ENCODE data around the gene SLAMF6. TPM values are rescaled to one million over a fixed set of nuclear protein-coding genes. Genes with fewer than 3 reads are reported as not detected.

SLAMF6 gene
- total RNA-seq, 2 experiments from 2014 or later = 25.1 to 33.7 TPM

DNA sequence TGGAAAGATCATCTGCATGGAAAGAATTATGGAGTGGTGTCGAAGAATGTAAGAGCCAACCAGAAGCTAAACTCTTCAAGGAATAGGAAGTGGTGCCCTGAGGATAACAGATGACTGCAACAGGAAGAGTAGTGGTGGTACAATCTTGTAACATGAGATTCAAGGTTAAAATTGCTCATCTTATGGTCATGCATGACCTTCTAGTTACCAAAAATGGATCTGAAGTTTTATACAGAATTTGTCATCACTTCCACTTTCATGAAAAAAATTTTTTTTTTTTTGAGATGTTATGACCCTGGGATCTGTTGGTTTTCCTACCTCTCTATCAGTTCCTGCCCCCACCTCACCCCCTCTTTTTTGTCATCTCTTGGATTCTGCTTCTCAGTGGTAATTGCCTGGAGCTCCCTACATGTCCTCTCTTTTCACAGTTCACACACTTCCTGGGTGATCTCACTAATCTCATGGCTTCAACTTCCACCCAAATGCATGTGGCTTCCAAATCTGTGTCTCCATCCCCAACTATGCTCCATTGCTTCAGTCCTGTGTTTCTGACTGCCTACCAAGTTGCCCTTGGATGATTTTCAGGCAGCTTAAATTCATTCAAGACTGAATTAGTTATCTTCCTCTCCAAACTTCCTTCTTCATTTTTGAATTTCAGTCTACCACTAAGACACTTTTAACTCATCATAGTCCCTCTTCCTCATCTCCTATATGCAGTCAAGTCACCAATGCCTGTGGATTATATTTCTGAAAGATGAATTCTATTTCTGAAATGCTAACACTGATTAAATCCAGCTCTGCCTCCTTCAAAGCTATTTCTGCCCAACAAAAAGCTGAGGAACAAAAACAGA, 48.4 kb downstream of the SLAMF6 start:
- H3K4me1 Mint-ChIP-seq = no peaks in the 10 kb centered on the region
- POLR2A ChIA-PET = interaction anchor here (0.5 to 0.7 kb wide), 2 partner anchors 14 to 31 kb away, joined by 3 read pairs; no protein-coding TSS in a partner anchor
- no peaks in the 10 kb centered on the region for H3K27me3 Mint-ChIP-seq
- no peak overlapping the region for H3K27ac Mint-ChIP-seq
- peaks cover 10% of the 10 kb centered on the region for H3K9me3 Mint-ChIP-seq
- H3K36me3 Mint-ChIP-seq (ENCODE audit: low read depth) = peaks cover 4% of the 10 kb centered on the region
- no peak overlapping the region for H3K4me3 Mint-ChIP-seq
- DNase-seq = no peak
- CTCF ChIA-PET = interaction anchor here (0.6 to 1.7 kb wide), 7 partner anchors 9 to 170 kb away, joined by 3 to 7 read pairs (median 4); no protein-coding TSS in a partner anchor

DNA sequence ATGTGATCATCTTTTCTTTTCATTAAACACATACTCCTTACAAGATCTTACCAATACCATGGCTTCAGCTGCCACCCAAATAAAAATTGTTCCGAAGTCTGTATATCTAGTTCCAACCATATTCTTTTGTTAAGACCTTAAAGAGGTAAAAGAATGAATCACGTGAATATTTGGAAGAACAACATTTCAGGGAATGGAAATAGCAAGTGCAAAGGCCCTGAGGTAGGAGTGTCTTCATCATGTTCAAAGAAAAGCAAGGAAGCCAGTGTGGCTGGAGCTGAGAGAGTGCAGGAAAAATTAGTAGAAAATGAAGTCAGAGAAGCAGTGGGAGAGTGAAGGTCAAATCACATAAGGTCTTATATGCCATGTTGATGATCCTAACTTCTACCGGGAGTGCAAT, 50.9 kb downstream of the SLAMF6 start:
- ChIA-PET POLR2A (no interaction called here), CTCF (interaction anchor here (1.0 to 1.1 kb wide), 2 partner anchors 13 to 24 kb away, joined by 3 to 4 read pairs; no protein-coding TSS in a partner anchor)
- no peaks in the 10 kb centered on the region for H3K27me3 Mint-ChIP-seq
- no peak for DNase-seq
- peaks cover 6% of the 10 kb centered on the region for H3K4me1 Mint-ChIP-seq
- H3K4me3 Mint-ChIP-seq = no peak overlapping the region
- H3K9me3 Mint-ChIP-seq = peaks cover 8% of the 10 kb centered on the region
- no peak overlapping the region for H3K27ac Mint-ChIP-seq
- no peaks in the 10 kb centered on the region for H3K36me3 Mint-ChIP-seq (ENCODE audit: low read depth)

DNA sequence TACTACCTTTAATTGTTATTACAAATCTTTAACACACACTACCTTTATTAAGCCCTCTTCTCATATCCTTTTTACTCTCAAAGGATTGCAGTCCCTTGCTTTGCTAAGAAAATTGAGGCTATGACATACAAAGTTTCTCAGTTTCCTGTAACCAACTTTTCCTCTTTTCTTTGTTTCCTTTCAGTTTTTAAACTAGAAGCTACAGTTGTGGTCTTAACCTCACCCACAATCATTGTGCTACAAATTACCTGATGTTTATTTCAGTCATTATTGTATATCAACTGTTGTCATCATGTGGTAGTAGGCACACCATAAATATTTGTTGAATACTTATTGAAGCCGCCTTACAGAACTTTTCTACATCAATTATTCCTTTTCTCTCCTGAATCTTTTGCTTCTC, 51.8 kb downstream of the SLAMF6 start:
- Mint-ChIP-seq H3K9me3 (peaks cover 8% of the 10 kb centered on the region), H3K27ac (no peak overlapping the region), H3K4me3 (no peak overlapping the region), H3K36me3 (ENCODE audit: low read depth) (no peaks in the 10 kb centered on the region), H3K27me3 (no peaks in the 10 kb centered on the region), H3K4me1 (peaks cover 15% of the 10 kb centered on the region)
- peak; percentile 38 for DNase-seq
- ChIA-PET CTCF (interaction anchor here (0.9 to 3.9 kb wide), 5 partner anchors 10 to 73 kb away, joined by 3 to 32 read pairs (median 3); no protein-coding TSS in a partner anchor), POLR2A (no interaction called here)

DNA sequence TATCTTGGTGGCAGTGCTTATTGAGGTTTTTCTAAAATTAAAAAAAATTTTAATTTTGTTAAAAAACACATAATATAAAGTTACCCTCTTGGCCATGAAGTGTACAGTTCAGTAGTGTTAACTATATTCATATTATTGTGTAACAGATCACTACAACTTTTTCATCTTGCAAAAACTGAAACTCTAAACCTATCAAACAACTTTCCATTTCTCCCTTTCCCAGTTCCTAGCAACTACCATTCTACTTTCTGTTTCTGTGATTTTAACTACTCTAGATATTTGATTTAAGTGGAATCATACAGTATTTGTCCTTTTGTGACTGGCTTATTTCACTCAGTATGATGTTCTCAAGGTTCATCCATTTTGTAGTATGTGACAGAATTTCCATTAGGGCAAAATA, 55.5 kb downstream of the SLAMF6 start:
- Mint-ChIP-seq H3K9me3 (peaks cover 13% of the 10 kb centered on the region), H3K4me1 (peaks cover 35% of the 10 kb centered on the region), H3K27ac (peak overlapping the region; percentile 27), H3K4me3 (no peak overlapping the region), H3K36me3 (ENCODE audit: low read depth) (peaks cover 8% of the 10 kb centered on the region), H3K27me3 (no peaks in the 10 kb centered on the region)
- ChIA-PET CTCF (interaction anchor here (1.0 to 3.9 kb wide), 3 partner anchors 11 to 73 kb away, joined by 3 to 32 read pairs (median 9); no protein-coding TSS in a partner anchor), POLR2A (no interaction called here)
- DNase-seq = no peak

DNA sequence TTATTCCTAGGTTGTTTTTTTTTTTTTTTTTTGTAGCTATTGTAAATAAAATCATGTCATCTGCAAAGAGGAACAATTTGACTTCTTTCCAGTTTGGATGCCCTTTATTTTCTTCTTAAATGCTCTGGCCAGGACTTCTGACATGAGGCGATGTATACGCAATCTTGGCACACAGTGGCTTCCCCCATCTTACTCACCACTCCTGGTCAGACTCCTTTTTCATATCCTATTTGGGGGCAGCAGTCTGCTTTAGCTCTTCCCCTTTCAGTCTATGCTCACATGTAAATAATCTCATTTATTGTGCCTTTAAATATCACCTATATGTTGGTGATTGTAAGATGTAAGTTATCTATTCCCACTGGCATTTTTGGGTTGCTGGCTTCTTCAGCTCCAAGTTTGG, 56.1 kb downstream of the SLAMF6 start:
- CTCF ChIA-PET = interaction anchor here (0.8 to 1.6 kb wide), 2 partner anchors 15 to 56 kb away, joined by 3 to 6 read pairs; partner anchors contain the start of gene SLAMF6
- H3K4me1 Mint-ChIP-seq = peaks cover 35% of the 10 kb centered on the region
- H3K36me3 Mint-ChIP-seq (ENCODE audit: low read depth) = peaks cover 8% of the 10 kb centered on the region
- H3K27me3 Mint-ChIP-seq = no peaks in the 10 kb centered on the region
- POLR2A ChIA-PET = no interaction called here
- H3K27ac Mint-ChIP-seq = no peak overlapping the region
- no peak for DNase-seq
- peaks cover 13% of the 10 kb centered on the region for H3K9me3 Mint-ChIP-seq
- H3K4me3 Mint-ChIP-seq = no peak overlapping the region

DNA sequence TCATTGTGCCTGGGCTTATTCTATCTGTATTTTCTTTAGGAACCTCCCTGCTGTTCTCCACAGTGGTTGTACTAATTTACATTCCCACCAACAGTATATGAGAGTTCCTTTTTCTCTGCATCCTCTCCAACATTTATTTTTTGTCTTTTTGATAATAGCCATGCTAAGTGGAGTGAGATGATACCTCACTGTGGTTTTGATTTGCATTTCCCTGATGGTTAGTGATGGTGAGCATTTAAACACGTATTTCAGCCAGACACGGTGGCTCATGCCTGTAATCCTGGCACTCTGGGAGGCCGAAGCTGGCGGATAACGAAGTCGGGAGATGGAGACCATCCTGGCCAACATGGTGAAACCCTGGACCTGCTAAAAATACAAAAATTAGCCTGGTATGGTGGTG, 57.9 kb downstream of the SLAMF6 start:
- Mint-ChIP-seq H3K27me3 (no peaks in the 10 kb centered on the region), H3K4me1 (peaks cover 48% of the 10 kb centered on the region), H3K9me3 (peaks cover 12% of the 10 kb centered on the region), H3K27ac (no peak overlapping the region), H3K36me3 (ENCODE audit: low read depth) (peaks cover 8% of the 10 kb centered on the region), H3K4me3 (no peak overlapping the region)
- ChIA-PET POLR2A (no interaction called here), CTCF (interaction anchor here (1.0 to 1.6 kb wide), 3 partner anchors 9 to 20 kb away, joined by 3 to 5 read pairs (median 4); no protein-coding TSS in a partner anchor)
- no peak for DNase-seq

DNA sequence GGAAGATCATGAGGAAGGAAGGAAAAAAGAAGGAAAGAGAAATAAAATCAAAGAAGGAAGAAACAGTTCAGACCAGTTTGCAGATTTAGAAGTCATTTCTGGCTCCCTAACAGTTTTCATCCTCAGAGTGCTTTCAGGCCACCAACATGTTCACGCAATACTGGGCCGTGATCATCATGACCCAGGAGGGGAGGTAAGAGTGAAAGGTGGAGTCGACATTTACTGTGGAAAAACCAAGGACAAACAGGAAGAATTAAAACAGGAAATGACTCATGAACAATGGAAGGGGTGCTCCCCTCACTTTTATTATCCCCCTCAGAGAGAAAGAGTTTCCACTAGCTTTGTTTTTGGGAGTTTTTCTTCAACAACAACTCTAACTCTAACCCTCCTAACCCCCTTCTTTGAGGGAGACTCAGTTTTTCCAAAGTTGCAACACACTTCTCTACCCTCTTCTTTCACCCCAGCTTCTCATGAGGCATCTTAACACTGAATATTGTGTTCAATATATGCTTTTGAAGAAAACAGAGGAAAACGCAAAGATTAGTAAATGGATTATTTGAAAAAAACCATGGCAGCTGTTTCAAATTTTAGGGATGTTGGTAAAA, 62.3 kb downstream of the SLAMF6 start:
- peak overlapping the region; percentile 58 for H3K4me3 Mint-ChIP-seq
- DNase-seq = no peak
- H3K36me3 Mint-ChIP-seq (ENCODE audit: low read depth) = peaks cover 6% of the 10 kb centered on the region
- CTCF ChIA-PET = interaction anchor here (0.6 to 1.4 kb wide), 2 partner anchors 9 to 14 kb away, joined by 3 to 5 read pairs; no protein-coding TSS in a partner anchor
- peak overlapping the region; percentile 94 for H3K27ac Mint-ChIP-seq
- H3K27me3 Mint-ChIP-seq = no peaks in the 10 kb centered on the region
- peaks cover 2% of the 10 kb centered on the region for H3K9me3 Mint-ChIP-seq
- POLR2A ChIA-PET = interaction anchor here (0.6 kb wide), 2 partner anchors 14 to 45 kb away, joined by 3 read pairs; no protein-coding TSS in a partner anchor
- peaks cover 49% of the 10 kb centered on the region for H3K4me1 Mint-ChIP-seq

DNA sequence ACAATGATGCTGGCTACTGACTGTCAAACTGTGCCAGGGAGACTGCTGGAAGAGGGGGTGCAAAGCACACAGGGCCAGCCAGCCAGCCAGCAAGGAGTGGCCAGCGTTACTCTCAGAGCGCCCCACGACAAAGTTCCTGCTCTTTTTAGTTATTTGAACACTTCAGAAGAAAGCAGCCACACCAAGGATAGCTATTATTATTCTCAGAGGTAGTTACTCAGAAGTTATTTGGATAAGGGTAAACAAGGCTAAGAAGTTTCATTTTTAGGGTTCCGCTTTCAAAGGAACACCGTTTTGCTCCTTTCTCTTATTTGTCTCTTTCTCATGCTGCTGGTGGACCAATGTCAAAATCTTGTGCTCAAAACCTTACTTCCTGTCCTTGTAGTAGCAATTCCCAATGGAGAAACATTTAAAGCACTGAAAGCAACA, 62.8 kb downstream of the SLAMF6 start:
- POLR2A ChIA-PET = interaction anchor here (0.6 kb wide), 1 partner anchor 15 kb away, joined by 3 read pairs; no protein-coding TSS in a partner anchor
- no peaks in the 10 kb centered on the region for H3K9me3 Mint-ChIP-seq
- DNase-seq = no peak
- H3K4me3 Mint-ChIP-seq = peak overlapping the region; percentile 58
- peaks cover 2% of the 10 kb centered on the region for H3K36me3 Mint-ChIP-seq (ENCODE audit: low read depth)
- H3K27me3 Mint-ChIP-seq = no peaks in the 10 kb centered on the region
- H3K27ac Mint-ChIP-seq = peak overlapping the region; percentile 94
- peaks cover 51% of the 10 kb centered on the region for H3K4me1 Mint-ChIP-seq
- CTCF ChIA-PET = interaction anchor here (0.6 to 7.5 kb wide), 3 partner anchors 9 to 13 kb away, joined by 3 to 32 read pairs (median 5); no protein-coding TSS in a partner anchor

DNA sequence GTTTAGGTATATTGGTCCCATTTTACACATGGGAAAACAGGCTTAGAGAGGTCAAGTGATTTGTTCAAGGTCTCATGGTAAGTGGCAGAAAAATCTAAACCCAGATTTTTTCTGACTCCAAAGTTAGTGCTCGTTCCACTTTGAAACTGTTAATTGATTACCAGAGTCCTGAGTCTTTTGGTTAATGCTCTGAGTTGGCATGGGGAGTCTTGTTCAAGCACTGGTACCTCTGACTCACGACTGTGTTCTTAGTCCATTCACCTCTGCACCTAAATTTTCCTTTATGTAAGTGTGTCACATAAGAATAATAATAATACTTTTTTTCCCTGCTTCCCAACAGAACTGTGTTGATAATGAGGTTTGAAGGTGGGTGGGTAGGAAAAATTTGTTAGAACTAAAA, 63.4 kb downstream of the SLAMF6 start:
- POLR2A ChIA-PET = no interaction called here
- Mint-ChIP-seq H3K36me3 (ENCODE audit: low read depth) (no peaks in the 10 kb centered on the region), H3K9me3 (no peaks in the 10 kb centered on the region), H3K4me3 (no peak overlapping the region), H3K27me3 (no peaks in the 10 kb centered on the region), H3K4me1 (peaks cover 54% of the 10 kb centered on the region), H3K27ac (peak overlapping the region; percentile 94)
- DNase-seq = no peak
- CTCF ChIA-PET = interaction anchor here (1.2 to 7.5 kb wide), 2 partner anchors 10 to 14 kb away, joined by 4 to 32 read pairs; no protein-coding TSS in a partner anchor

DNA sequence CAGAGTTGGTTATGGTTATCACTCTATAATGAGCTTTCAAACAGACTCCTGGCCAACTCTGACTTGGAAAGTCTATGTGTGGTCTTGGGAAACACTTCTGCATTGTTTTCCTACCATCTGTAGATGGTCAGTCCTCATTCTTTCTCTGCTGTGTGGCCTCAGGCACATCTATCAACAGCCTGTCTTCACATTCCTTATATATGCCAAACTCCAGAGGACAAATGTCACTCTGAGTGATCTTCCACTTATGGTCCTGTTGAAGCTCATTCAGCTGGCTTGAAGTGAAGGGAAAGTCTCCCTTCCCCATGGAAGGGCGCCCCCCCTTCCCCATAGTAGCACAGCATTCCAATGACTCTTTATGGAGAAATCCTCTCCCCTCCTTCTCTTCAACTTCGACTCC, 64.0 kb downstream of the SLAMF6 start:
- peak overlapping the region; percentile 11 for H3K27ac Mint-ChIP-seq
- no peaks in the 10 kb centered on the region for H3K36me3 Mint-ChIP-seq (ENCODE audit: low read depth)
- H3K9me3 Mint-ChIP-seq = no peaks in the 10 kb centered on the region
- CTCF ChIA-PET = interaction anchor here (1.0 to 7.5 kb wide), 3 partner anchors 10 to 97 kb away, joined by 4 to 32 read pairs (median 4); no protein-coding TSS in a partner anchor
- POLR2A ChIA-PET = no interaction called here
- H3K4me3 Mint-ChIP-seq = no peak overlapping the region
- DNase-seq = no peak
- H3K27me3 Mint-ChIP-seq = no peaks in the 10 kb centered on the region
- H3K4me1 Mint-ChIP-seq = peaks cover 55% of the 10 kb centered on the region

DNA sequence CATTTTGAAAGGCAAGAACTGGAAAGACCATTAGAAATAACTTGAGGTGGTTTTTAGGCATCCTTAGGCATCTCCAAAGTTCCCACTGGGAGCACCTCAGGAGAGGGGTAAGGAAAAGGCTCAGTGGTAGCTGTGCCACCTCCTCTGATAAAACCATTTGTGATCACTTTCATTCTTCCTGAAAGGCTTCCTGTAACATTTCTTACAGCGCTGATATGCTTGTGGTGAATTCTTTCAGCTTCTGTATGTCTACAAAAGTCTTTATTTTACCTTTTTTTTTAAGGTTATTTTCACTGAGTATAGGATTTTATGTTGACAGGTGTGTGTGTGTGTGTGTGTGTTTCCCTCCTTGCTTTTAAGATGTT, 67.9 kb downstream of the SLAMF6 start:
- H3K36me3 Mint-ChIP-seq (ENCODE audit: low read depth) = peaks cover 1% of the 10 kb centered on the region
- POLR2A ChIA-PET = no interaction called here
- peaks cover 2% of the 10 kb centered on the region for H3K9me3 Mint-ChIP-seq
- no peak for DNase-seq
- H3K27ac Mint-ChIP-seq = peak overlapping the region; percentile 62
- peaks cover 60% of the 10 kb centered on the region for H3K4me1 Mint-ChIP-seq
- H3K27me3 Mint-ChIP-seq = no peaks in the 10 kb centered on the region
- no peak overlapping the region for H3K4me3 Mint-ChIP-seq
- CTCF ChIA-PET = interaction anchor here (1.2 to 7.5 kb wide), 2 partner anchors 9 to 14 kb away, joined by 5 to 32 read pairs; no protein-coding TSS in a partner anchor

DNA sequence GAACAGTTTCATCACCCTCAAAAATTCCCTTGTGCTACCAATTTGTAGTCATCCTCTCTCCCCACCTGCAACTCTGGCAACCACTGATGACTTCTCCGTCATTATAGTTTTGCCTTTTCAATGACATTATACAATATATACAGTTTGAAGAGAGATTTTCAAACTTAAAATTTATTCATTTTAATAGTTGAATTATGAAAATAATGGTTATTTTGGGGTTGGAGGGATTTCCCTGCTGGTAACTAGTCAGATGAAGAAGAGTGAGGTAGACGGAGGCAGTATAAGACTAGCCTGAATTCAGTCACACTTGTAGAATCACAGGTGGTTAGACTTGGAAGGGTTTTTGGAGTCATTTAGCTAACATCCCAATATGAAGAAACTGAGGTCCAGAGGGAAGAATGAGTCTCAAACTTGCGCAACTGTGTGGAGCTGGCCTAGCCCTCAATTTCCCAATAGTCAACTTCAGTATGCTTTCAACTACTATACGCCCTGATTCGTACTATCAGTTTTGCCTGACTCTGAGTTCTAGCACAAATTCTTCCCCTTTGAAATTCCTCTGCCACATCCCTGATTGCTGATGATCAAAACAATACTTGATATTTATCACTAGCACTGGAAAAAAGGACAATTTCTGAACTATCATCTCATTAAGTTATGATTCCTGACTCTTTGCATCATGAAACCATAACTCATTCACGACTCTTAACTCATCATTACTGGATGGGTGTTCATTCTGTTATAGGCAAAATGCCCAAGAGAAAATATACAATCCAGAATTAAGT, 68.5 kb downstream of the SLAMF6 start:
- H3K9me3 Mint-ChIP-seq = peaks cover 2% of the 10 kb centered on the region
- peaks cover 1% of the 10 kb centered on the region for H3K36me3 Mint-ChIP-seq (ENCODE audit: low read depth)
- H3K4me3 Mint-ChIP-seq = no peak overlapping the region
- no peaks in the 10 kb centered on the region for H3K27me3 Mint-ChIP-seq
- H3K27ac Mint-ChIP-seq = peak overlapping the region; percentile 62
- peaks cover 54% of the 10 kb centered on the region for H3K4me1 Mint-ChIP-seq
- ChIA-PET CTCF (interaction anchor here (1.2 to 7.5 kb wide), 2 partner anchors 10 to 15 kb away, joined by 5 to 32 read pairs; no protein-coding TSS in a partner anchor), POLR2A (no interaction called here)
- DNase-seq = no peak

All from activated CD4-positive, alpha-beta T cell treated with anti-CD3 and anti-CD28 coated beads, Interleukin-2, amount 10 ng/mL, durations not matched to agents 7 days and 5 days (primary cell).